ENCODE data around the gene PARP4. TPM values are rescaled to one million over a fixed set of nuclear protein-coding genes. Genes with fewer than 3 reads are reported as not detected.
"Not testable (repeated sequence)": the region's sequence is repeated elsewhere in the genome, so short reads cannot be mapped to it uniquely, and the experiment has no call there.

PARP4 gene
- total RNA-seq (ENCODE audit: low replicate concordance), result 22.1 and 30.3 TPM in 2 replicates
- long read RNA-seq, partial matches to known transcripts, result 25 of 29 reads
- long read RNA-seq, other reads (novel, unspliced or antisense), result 4 of 29 reads

DNA sequence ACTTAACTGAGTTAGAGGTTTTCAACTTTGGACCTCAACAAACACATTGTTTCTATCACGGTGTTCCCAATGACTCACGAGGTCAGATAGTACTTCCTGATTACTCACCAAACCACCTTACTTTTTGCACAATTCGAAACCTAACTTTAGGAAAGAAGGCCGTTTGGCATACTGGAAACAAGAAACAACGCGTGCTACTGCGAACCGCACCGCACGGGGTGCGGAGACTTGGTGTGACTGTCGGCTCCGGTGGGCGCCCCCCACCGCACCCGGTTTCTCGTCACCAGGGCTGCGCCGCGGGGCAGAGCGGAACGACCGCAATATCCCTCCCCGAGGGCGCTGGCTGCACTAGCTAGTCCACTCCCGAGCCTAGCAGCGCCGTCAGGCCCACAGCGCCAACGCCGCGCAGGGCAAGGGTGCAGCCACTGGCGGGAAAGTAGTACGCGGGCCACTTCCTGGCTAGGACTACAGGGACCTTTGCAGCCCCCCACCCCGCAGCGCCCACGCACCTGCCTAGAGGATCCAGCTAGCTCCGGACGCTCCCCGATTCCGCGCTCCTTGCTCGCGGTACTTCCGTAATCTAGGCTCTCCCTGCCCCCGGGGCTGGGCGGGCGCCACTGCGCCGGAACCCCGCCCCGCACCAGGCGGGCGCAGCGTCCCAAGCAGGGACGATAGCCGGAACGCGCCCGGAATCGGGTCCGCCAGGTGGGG is at the start of gene PARP4:
PARP4 (minus strand) TSS at position 582 of the 711 bp plus-strand sequence. CDS start 9,002 bp downstream, outside the sequence.
- TF ChIP-seq, protein P1, sequence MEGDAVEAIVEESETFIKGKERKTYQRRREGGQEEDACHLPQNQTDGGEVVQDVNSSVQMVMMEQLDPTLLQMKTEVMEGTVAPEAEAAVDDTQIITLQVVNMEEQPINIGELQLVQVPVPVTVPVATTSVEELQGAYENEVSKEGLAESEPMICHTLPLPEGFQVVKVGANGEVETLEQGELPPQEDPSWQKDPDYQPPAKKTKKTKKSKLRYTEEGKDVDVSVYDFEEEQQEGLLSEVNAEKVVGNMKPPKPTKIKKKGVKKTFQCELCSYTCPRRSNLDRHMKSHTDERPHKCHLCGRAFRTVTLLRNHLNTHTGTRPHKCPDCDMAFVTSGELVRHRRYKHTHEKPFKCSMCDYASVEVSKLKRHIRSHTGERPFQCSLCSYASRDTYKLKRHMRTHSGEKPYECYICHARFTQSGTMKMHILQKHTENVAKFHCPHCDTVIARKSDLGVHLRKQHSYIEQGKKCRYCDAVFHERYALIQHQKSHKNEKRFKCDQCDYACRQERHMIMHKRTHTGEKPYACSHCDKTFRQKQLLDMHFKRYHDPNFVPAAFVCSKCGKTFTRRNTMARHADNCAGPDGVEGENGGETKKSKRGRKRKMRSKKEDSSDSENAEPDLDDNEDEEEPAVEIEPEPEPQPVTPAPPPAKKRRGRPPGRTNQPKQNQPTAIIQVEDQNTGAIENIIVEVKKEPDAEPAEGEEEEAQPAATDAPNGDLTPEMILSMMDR (conservative IDR thresholded peaks at IDR 0.05), result peak; percentile 47
- peak within 1 kb of the TSS; percentile 91 for H3K4me3 Mint-ChIP-seq
- peaks cover 12% of the 10 kb centered on the region for H3K36me3 Mint-ChIP-seq
- peaks cover 13% of the 10 kb centered on the region for H3K27me3 Mint-ChIP-seq
- peak within 1 kb of the TSS; percentile 89 for H3K27ac Mint-ChIP-seq
- peak; percentile 78 for DNase-seq (ENCODE audit: extremely low spot score, unreplicated experiment)
- no peaks in the 10 kb centered on the region for H3K9me3 Mint-ChIP-seq
- peaks cover 21% of the 10 kb centered on the region for H3K4me1 Mint-ChIP-seq (ENCODE audit: unreplicated experiment)

DNA sequence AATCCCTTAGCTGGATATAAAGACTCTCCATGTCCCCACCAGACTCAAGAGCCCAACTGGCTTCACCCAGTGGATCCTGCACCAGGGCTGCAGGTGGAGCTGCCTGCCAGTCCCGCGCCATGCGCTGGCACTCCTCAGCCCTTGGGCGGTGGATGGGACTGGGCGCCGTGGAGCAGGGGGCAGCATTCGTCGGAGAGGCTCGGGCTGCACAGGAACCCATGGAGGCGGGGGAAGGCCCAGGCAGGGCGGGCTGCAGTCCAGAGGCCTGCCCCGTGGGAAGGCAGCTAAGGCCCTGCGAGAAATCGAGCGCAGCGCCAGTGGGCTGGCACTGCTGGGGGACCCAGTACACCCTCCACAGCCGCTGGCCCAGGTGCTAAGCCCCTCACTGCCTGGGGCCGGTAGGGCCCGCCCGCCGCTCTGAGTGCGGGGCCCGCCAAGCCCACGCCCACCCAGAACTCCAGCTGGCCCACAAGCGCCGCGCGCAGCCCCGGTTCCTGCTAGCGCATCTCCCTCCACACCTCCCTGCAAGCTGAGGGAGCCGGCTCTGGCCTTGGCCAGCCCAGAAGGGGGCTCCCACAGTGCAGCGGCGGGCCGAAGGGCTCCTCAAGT is 48.1 kb upstream of the PARP4 start:
- not testable (repeated sequence) for H3K4me3 Mint-ChIP-seq; H3K9me3 Mint-ChIP-seq; H3K4me1 Mint-ChIP-seq (ENCODE audit: unreplicated experiment); H3K36me3 Mint-ChIP-seq; H3K27me3 Mint-ChIP-seq; DNase-seq (ENCODE audit: extremely low spot score, unreplicated experiment); H3K27ac Mint-ChIP-seq

DNA sequence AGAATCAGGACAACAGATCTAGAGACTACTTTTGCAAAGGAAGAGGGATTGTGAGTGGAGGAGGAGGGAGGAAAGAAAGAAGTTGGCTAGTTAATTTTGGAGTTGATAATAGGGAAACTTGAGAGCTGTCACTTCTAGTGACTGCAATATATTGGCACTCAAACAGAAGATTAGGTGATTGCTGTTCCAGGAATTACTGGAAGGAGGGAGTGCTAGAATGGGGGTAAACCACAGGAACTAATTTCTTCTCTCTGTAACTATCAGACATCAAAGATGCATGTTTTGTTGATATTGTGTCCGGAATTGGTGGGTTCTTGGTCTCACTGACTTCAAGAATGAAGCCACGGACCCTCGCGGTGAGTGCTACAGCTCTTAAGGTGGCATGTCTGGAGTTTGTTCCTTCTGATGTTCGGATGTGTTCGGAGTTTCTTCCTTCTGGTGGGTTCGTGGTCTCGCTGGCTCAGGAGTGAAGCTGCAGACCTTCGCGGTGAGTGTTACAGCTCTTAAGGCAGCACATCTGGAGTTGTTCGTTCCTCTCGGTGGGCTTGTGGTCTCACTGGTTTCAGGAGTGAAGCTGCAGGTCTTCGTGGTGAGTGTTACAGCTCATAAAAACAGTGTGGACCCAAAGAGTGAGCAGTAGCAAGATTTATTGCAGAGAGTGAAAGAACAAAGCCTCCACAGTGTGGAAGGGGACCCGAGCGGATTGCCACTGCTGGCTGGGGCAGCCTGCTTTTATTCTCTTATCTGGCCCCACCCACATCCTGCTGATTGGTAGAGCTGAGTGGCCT is 47.0 kb upstream of the PARP4 start:
- H3K4me1 Mint-ChIP-seq (ENCODE audit: unreplicated experiment); DNase-seq (ENCODE audit: extremely low spot score, unreplicated experiment); H3K27ac Mint-ChIP-seq; H3K4me3 Mint-ChIP-seq; H3K36me3 Mint-ChIP-seq; H3K27me3 Mint-ChIP-seq; H3K9me3 Mint-ChIP-seq: not testable (repeated sequence)

DNA sequence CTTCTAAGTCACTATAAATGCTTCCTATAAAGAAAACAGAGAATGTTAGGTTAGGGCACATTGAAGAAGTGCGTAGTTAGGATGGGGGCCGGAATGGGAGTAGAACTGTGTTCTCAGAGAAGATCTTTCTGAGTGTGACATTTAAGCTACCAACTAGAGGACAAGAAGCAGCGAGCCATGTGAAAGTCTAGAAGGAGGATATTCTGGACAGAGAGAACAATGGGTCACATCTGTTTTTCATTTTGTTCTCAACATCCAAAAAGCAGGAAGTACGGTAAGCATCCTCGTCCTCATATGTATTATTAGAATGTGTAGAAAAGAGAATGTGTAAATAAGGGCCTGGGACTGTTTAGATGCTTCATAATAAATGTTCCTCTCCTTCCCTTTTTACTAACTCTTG is 44.5 kb upstream of the PARP4 start:
- H3K36me3 Mint-ChIP-seq, result no peaks in the 10 kb centered on the region
- TF ChIP-seq, protein P1 (conservative IDR thresholded peaks at IDR 0.05), result no peak
- peaks cover 5% of the 10 kb centered on the region for H3K4me1 Mint-ChIP-seq (ENCODE audit: unreplicated experiment)
- no peak for DNase-seq (ENCODE audit: extremely low spot score, unreplicated experiment)
- no peaks in the 10 kb centered on the region for H3K9me3 Mint-ChIP-seq
- H3K4me3 Mint-ChIP-seq, result no peak overlapping the region
- H3K27ac Mint-ChIP-seq, result no peak overlapping the region
- peaks cover 17% of the 10 kb centered on the region for H3K27me3 Mint-ChIP-seq

DNA sequence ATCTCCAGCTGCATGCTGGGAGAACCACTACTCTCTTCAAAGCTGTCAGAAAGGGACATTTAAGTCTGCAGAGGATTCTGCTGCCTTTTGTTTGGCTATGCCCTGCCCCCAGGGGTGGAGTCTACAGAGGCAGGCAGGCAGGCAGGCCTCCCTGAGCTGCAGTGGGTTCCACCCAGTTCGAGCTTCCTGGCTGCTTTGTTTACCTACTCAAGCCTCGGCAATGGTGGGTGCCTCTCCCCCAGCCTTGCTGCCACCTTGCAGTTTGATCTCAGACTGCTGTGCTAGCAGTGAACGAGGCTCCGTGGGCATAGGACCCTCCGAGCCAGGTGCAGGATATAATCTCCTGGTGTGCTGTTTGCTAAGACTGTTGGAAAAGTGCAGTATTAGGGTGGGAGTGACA is 41.3 kb upstream of the PARP4 start:
- H3K27ac Mint-ChIP-seq; H3K4me1 Mint-ChIP-seq (ENCODE audit: unreplicated experiment); DNase-seq (ENCODE audit: extremely low spot score, unreplicated experiment); H3K36me3 Mint-ChIP-seq; H3K9me3 Mint-ChIP-seq; H3K4me3 Mint-ChIP-seq: not testable (repeated sequence)
- peaks cover 32% of the 10 kb centered on the region for H3K27me3 Mint-ChIP-seq

DNA sequence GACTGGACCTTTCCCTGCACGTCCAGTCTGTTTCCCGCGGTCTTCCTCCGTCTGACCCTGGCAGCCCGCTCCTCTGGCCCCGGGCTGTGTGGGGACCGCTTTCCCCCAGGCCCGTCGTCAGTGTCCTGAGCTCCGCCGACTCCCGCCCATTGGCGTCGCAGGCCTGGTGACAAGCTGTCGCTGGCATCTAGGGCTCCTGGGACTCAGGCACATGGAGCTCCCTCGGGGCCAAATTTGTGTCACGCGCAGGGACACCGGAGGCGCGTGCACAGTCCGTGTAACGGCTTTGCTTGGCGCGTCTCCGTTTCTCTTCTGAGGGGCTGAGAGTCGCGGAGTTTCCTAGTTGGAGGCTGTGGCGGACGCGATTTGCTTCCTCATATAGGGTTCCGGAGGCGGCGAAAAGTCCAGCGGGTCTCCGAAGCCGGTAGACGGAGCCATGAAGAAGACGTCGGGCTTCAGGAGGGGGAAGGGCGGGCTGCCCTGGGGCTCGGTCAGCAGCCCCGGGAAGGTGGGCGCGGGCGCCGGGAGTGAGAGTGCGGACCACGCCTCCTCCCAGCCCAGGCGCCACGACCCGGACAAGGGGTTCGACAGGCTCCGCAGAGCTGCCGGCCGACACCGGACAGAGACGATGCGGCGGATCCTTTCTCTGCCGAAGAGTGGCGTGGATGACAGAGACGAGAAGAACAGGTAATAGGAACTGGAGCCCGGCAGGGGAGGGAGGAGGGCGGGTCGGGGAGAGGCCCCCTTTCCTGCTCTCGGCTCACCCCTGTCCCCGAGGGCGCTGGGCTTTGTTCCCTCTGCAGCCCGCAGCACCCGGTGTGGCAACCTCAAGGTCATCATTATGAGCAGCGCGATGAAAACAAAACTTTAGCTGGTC is 29.1 kb upstream of the PARP4 start:
- DNase-seq (ENCODE audit: extremely low spot score, unreplicated experiment); H3K4me1 Mint-ChIP-seq (ENCODE audit: unreplicated experiment); H3K27ac Mint-ChIP-seq; H3K9me3 Mint-ChIP-seq; H3K36me3 Mint-ChIP-seq: not testable (repeated sequence)
- H3K4me3 Mint-ChIP-seq, result peak overlapping the region; percentile 87
- H3K27me3 Mint-ChIP-seq, result peaks cover 60% of the 10 kb centered on the region

DNA sequence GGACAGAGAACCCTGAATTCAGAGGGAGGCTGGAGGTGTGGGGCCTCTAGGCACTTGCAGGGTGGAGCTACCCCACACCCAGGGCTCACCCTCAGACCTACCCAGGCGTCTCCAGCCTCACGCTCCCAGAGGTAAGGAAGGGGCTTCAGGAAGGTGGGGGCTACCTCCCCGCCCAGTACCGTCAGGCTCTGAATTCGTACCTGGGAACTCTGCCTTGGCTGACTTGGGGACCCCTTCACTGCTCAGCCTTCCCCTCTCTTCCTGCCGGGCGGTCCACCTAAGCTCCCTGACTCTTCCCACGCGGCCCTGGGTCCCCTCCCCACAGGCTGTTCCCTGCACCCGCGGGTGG is 28.5 kb upstream of the PARP4 start:
- no peaks in the 10 kb centered on the region for H3K4me1 Mint-ChIP-seq (ENCODE audit: unreplicated experiment)
- peaks cover 58% of the 10 kb centered on the region for H3K27me3 Mint-ChIP-seq
- no peaks in the 10 kb centered on the region for H3K9me3 Mint-ChIP-seq
- H3K27ac Mint-ChIP-seq, result no peak overlapping the region
- TF ChIP-seq, protein P1 (conservative IDR thresholded peaks at IDR 0.05), result no peak
- no peak for DNase-seq (ENCODE audit: extremely low spot score, unreplicated experiment)
- no peak overlapping the region for H3K4me3 Mint-ChIP-seq
- no peaks in the 10 kb centered on the region for H3K36me3 Mint-ChIP-seq
